K562 (cell line): ENCODE data around the gene ABCG1. TPM values are rescaled to one million over a fixed set of nuclear protein-coding genes. Genes with fewer than 3 reads are reported as not detected.

ENCODE experiments used
- ATAC-seq: fragments of 200-7000 bp; cut with Tn5 transposase; 3 replicates; pipeline ENCODE4 v1.9.1; 2020; ENCODE audit warnings: moderate library complexity
- BruUV-seq: library from RNA; stranded (reverse); fragments of 400-500 nt; replicated peaks from 2 replicates; lab custom pipeline; 2021; lab: Mats Ljungman, UMichigan
- CTCF ChIA-PET: fragments of 300-600 bp; formaldehyde crosslinking; extraction: SDS; loops from one replicate; lab custom pipeline; 2021; ENCODE audit warnings: low intra/inter-chr PET ratio; lab: Yijun Ruan, JAX
- POLR2A ChIA-PET: fragments of 300-600, 350-650 bp; sonication (Branson Sonifier 250); formaldehyde crosslinking; extraction: SDS; loops from one replicate; lab custom pipeline; 2021; ENCODE audit warnings: antibody characterized with exemption, inconsistent platforms; lab: Yijun Ruan, JAX
- DNase-seq, 4 experiments: peaks; one replicate each; pipeline versions ENCODE4 v3.0.0 to v3.0.0-alpha.2; 2011 to 2018; ENCODE audit warnings: low spot score in 3 of 4, mixed read lengths in 3 of 4; ENCODE audit errors: extremely low read depth in 1 of 4
- FAIRE-seq: peaks from 2 replicates; lab custom pipeline; 2011; peaks lifted over from hg19 to GRCh38; lab: Jason Lieb, UNC
- H2AFZ ChIP-seq: 2 replicates; pipeline ENCODE4 v1.6.0; 2011; ENCODE audit warnings: low read depth, low read length, control low read depth, inconsistent platforms
- H3K27ac ChIP-seq: fragments of 200-600 bp; 3 replicates; pipeline ENCODE4 v1.8.0; 2011; ENCODE audit warnings: low read depth, mild to moderate bottlenecking, control low read depth, inconsistent platforms, low read length, moderate library complexity, mixed read lengths; ENCODE audit errors: extremely low read depth
- H3K27me3 ChIP-seq, 2 experiments: fragments of 300-600 bp in 1 of 2; 2 replicates in 1 of 2; 3 replicates in 1 of 2; pipeline versions ENCODE4 v1.6.0 to v1.8.0; 2011; ENCODE audit warnings: inconsistent platforms in 2 of 2, low read length in 2 of 2, mild to moderate bottlenecking in 1 of 2, mixed read lengths in 1 of 2, moderate library complexity in 1 of 2; ENCODE audit not compliant: control insufficient read depth in 2 of 2, insufficient read depth in 2 of 2
- H3K36me3 ChIP-seq: fragments of 300-600 bp; 3 replicates; pipeline ENCODE4 v1.8.0; 2011; ENCODE audit warnings: mild to moderate bottlenecking, low read length, inconsistent platforms; ENCODE audit not compliant: control insufficient read depth, insufficient read depth
- H3K4me1 ChIP-seq, 2 experiments: fragments of 200-600 bp in 1 of 2; replicated peaks in 1 of 2; 2 replicates in 1 of 2; 3 replicates in 1 of 2; pipeline versions ENCODE4 v1.5.1 to v1.8.0; 2011; ENCODE audit warnings: inconsistent platforms in 2 of 2, low read length in 2 of 2, mild to moderate bottlenecking in 1 of 2, mixed read lengths in 1 of 2, moderate library complexity in 1 of 2; ENCODE audit not compliant: control insufficient read depth in 2 of 2, insufficient read depth in 2 of 2
- H3K4me2 ChIP-seq: 2 replicates; pipeline ENCODE4 v1.6.1; 2011; ENCODE audit warnings: low read length, control low read depth, inconsistent platforms, mixed read lengths; ENCODE audit not compliant: insufficient read depth
- H3K4me3 ChIP-seq: fragments of 200-600 bp; sonication (generic), shearing (Covaris generic); 2 replicates; pipeline ENCODE4 v1.5.1; 2016; ENCODE audit warnings: control low read depth, inconsistent platforms
- H3K79me2 ChIP-seq: fragments of 200-600 bp; 3 replicates; pipeline ENCODE4 v1.8.0; 2011; ENCODE audit warnings: low read length, inconsistent platforms; ENCODE audit not compliant: control insufficient read depth, insufficient read depth
- H3K9ac ChIP-seq, 2 experiments: 2 replicates each; pipeline versions ENCODE4 v1.6.0 to v1.6.1; 2011; ENCODE audit warnings: low read depth in 2 of 2, low read length in 2 of 2, control low read depth in 1 of 2, inconsistent platforms in 1 of 2, mild to moderate bottlenecking in 1 of 2, mixed read lengths in 1 of 2; ENCODE audit not compliant: insufficient read depth in 1 of 2
- H3K9me1 ChIP-seq: one replicate; pipeline ENCODE4 v1.6.0; 2011; ENCODE audit warnings: inconsistent platforms, mild to moderate bottlenecking, low read length, moderate library complexity; ENCODE audit not compliant: control insufficient read depth, insufficient read depth
- H3K9me3 ChIP-seq: replicated peaks from 2 replicates; pipeline ENCODE4 v1.5.1; 2011; ENCODE audit warnings: low read depth, low read length, inconsistent platforms; ENCODE audit not compliant: control insufficient read depth, insufficient read depth
- H4K20me1 ChIP-seq: replicated peaks from 2 replicates; pipeline ENCODE4 v1.6.1; 2011; ENCODE audit warnings: low read length, inconsistent platforms, mixed read lengths; ENCODE audit not compliant: control insufficient read depth, insufficient read depth
- ATF6 ChIP-seq: sonication (generic); formaldehyde crosslinking; IDR thresholded peaks from 2 replicates; pipeline ENCODE4 v1.4.0; 2020; ENCODE audit warnings: mild to moderate bottlenecking, missing genetic modification reagents
- BACH1 ChIP-seq: fragments of 200-800 bp; sonication (Bioruptor generic); IDR thresholded peaks from 2 replicates; pipeline ENCODE4 v1.6.1; 2016; ENCODE audit warnings: missing genetic modification characterization, missing compliant biosample characterization
- BCOR ChIP-seq: fragments of 450-650 bp; IDR thresholded peaks from 2 replicates; pipeline ENCODE4 v1.6.1; 2016
- CHD2 ChIP-seq: IDR thresholded peaks from 2 replicates; pipeline ENCODE4 v1.6.1; 2011; ENCODE audit warnings: low read depth, low read length
- ILK ChIP-seq: fragments of 450-650 bp; IDR thresholded peaks from 2 replicates; pipeline ENCODE4 v1.6.1; 2016; ENCODE audit warnings: missing genetic modification characterization, low read depth, mild to moderate bottlenecking, missing compliant biosample characterization, moderate library complexity, borderline replicate concordance
- KAT7 ChIP-seq: sonication (generic); formaldehyde crosslinking; IDR thresholded peaks from 2 replicates; pipeline ENCODE4 v1.8.0; 2022; ENCODE audit warnings: missing genetic modification reagents, mild to moderate bottlenecking, borderline replicate concordance
- KLF10 ChIP-seq: fragments of 250-450 bp; sonication (Bioruptor Pico); IDR thresholded peaks from 2 replicates; pipeline ENCODE4 v1.6.1; 2021; ENCODE audit warnings: matching md5 sums
- NR1H2 ChIP-seq: sonication (generic); formaldehyde crosslinking; IDR thresholded peaks from 2 replicates; pipeline ENCODE4 v1.4.0; 2020; ENCODE audit warnings: mild to moderate bottlenecking, missing genetic modification reagents
- PTRF ChIP-seq: fragments of 450-650 bp; IDR thresholded peaks from 2 replicates; pipeline ENCODE4 v1.6.1; 2016; ENCODE audit warnings: mild to moderate bottlenecking, missing genetic modification characterization, missing compliant biosample characterization
- PYGO2 ChIP-seq: fragments of 450-650 bp; IDR thresholded peaks from 2 replicates; pipeline ENCODE4 v1.6.1; 2016; ENCODE audit warnings: mild to moderate bottlenecking, missing genetic modification characterization, moderate library complexity, missing compliant biosample characterization
- RBM25 ChIP-seq: fragments of 200-400 bp; formaldehyde crosslinking; IDR thresholded peaks from 2 replicates; pipeline ENCODE4 v1.6.1; 2018; ENCODE audit warnings: low read length, low read depth, moderate library complexity; ENCODE audit not compliant: severe bottlenecking
- SIN3B ChIP-seq: fragments of 450-650 bp; IDR thresholded peaks from 2 replicates; pipeline ENCODE4 v1.6.1; 2017; ENCODE audit warnings: low read depth, mild to moderate bottlenecking, moderate library complexity
- THRA ChIP-seq: fragments of 450-650 bp; IDR thresholded peaks from 2 replicates; pipeline ENCODE4 v1.6.1; 2017; ENCODE audit warnings: mild to moderate bottlenecking, moderate library complexity
- ZNF184 ChIP-seq: sonication (generic); formaldehyde crosslinking; IDR thresholded peaks from 2 replicates; pipeline ENCODE4 v1.5.0; 2020; ENCODE audit warnings: missing genetic modification reagents
- ZNF41 ChIP-seq: fragments of 250-450 bp; sonication (Bioruptor Pico); conservative IDR thresholded peaks from 2 replicates; pipeline ENCODE4 v1.4.0; 2020; ENCODE audit warnings: mild to moderate bottlenecking
- ZNF436 ChIP-seq: fragments of 250-450, 450-650 bp; sonication (Bioruptor Pico); formaldehyde crosslinking; IDR thresholded peaks from 2 replicates; pipeline ENCODE4 v1.7.0; 2020; ENCODE audit warnings: mild to moderate bottlenecking
- ZNF57 ChIP-seq: fragments of 450-650 bp; formaldehyde crosslinking; IDR thresholded peaks from 2 replicates; pipeline ENCODE4 v1.4.0; 2020; ENCODE audit warnings: mild to moderate bottlenecking, moderate library complexity
- ZNF695 ChIP-seq: fragments of 450-650 bp; formaldehyde crosslinking; IDR thresholded peaks from 2 replicates; pipeline ENCODE4 v1.4.0; 2020; ENCODE audit warnings: mild to moderate bottlenecking, moderate library complexity
- WGBS: fragments of 100-300 bp; shearing (Covaris generic); methylation state at CpG from one replicate; pipeline ENCODE4 v1.1.6; 2016; ENCODE audit warnings: low coverage, mixed read lengths; ENCODE audit not compliant: insufficient coverage; ENCODE audit errors: missing lambda C conversion rate; 5-methylcytosine and 5-hydroxymethylcytosine counted together
- in situ Hi-C: fragments of 300-500 bp; cut with MboI; formaldehyde crosslinking; loops from 4 replicates; pipeline ENCODE4 v1.15.0; 2018; ENCODE audit warnings: inconsistent platforms, mixed read lengths
- intact Hi-C: fragments of 100-400 bp; cut with micrococcal nuclease; formaldehyde crosslinking; loops from 2 replicates; pipeline ENCODE4 v1.14.2; 2022
- polyA plus RNA-seq, 8 experiments: library from polyadenylated mRNA; depleted of rRNA in 4 of 8; stranded (reverse) in 5 of 8; unstranded in 3 of 8; fragments of >200 nt; fragmentation: Nextera tagmentation in 2 of 8; fragmentation: Illumina TruSeq in 1 of 8; extraction: Ambion mirVana in 2 of 8; extraction: Trizol in 1 of 8; gene quantifications; 2 replicates each; pipeline versions ENCODE4 v1.2.1 to v1.2.3, GENCODE V29; 2011 to 2014; ENCODE audit warnings: inconsistent platforms in 1 of 8, missing spikeins in 1 of 8
- total RNA-seq, 7 experiments: library from RNA; depleted of rRNA in 6 of 7; stranded (reverse); fragments of >200 nt in 6 of 7; fragmentation: Illumina TruSeq in 2 of 7; extraction: Trizol in 2 of 7; gene quantifications; 2 replicates each; pipeline versions ENCODE4 v1.2.1 to v1.2.3, GENCODE V29; 2011 to 2021; ENCODE audit warnings: low replicate concordance in 1 of 7

The ABCG1 gene
- total and polyA plus RNA-seq, 9 of the 15 experiments (the other 6 are each of a cell fraction or from before 2014, with no cell fraction given): 0.04 to 0.09 TPM; not detected in 7

DNA sequence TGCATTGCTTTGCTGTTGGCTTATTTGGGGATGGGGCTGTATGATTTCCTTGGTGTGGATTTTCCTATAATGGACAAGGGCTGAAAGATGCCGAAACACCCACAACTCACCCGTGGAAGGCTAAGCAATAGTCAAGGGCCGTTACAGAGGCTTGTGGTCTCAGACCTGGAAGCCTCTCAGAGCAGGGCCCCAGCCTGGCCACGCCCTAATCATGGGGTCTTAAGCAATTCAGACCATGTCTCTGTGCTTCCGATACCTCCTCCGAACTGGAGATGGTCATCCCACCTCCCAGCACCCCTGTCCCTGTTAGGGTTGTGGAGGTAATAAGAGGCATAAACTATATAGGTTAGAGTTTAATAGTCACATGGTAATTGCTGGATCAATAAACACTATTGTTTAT lies 3.4 kb downstream of the ABCG1 start (continued):
- TF ChIP-seq BACH1 (tag) (no peak), THRA (no peak), KAT7 (CRISPR knock-in tag) (no peak), ZNF184 (CRISPR knock-in tag) (no peak)

GRCh38 chr21:42222821-42223390 lies 4.0 kb downstream of the ABCG1 start:
- no peak for DNase-seq
- H3K9ac ChIP-seq: no peak overlapping the region
- POLR2A ChIA-PET: no interaction called here
- CTCF ChIA-PET: no interaction called here
- TF ChIP-seq RBM25 (no peak), PYGO2 (tag) (no peak), CHD2 (no peak), ATF6 (no peak), ZNF695 (CRISPR knock-in tag) (no peak), THRA (no peak), ZNF41 (CRISPR knock-in tag) (no peak), NR1H2 (CRISPR knock-in tag) (no peak), KLF10 (CRISPR knock-in tag) (no peak), ILK (tag) (no peak), ZNF436 (no peak), PTRF (tag) (no peak), BCOR (no peak), SIN3B (no peak), ZNF57 (CRISPR knock-in tag) (no peak)
- TF ChIP-seq, all 486 proteins: peak for 0
- BruUV-seq: no TSS peak
- no peak overlapping the region for H3K27ac ChIP-seq
- H3K9me3 ChIP-seq: no peaks in the 10 kb centered on the region
- peaks cover 6% of the 10 kb centered on the region; the same call in 1 of the 2 replicates for H4K20me1 ChIP-seq
- H3K4me1 ChIP-seq: peaks cover 0 to 8% of the 10 kb centered on the region in 2 experiments; a peak in 2 of 5 replicates
- H3K36me3 ChIP-seq: no peaks in the 10 kb centered on the region
- no peaks in the 10 kb centered on the region for H3K9me1 ChIP-seq
- FAIRE-seq: no peak
- in situ Hi-C loops: no loop called here
- H3K27me3 ChIP-seq: peaks cover 24 to 60% of the 10 kb centered on the region in 2 experiments
- no peaks in the 10 kb centered on the region for H3K79me2 ChIP-seq
- no peak overlapping the region for H3K4me2 ChIP-seq
- H3K4me3 ChIP-seq: no peak overlapping the region
- intact Hi-C loops: no loop called here
- H2AFZ ChIP-seq: no peak overlapping the region
- WGBS: 2% methylated on average over 9 of the region's 9 CpGs
- ATAC-seq: no peak
